NCI-H146 (cell line): ENCODE results near the gene DNAH6.
"Not testable (repeated sequence)": the region's sequence is repeated elsewhere in the genome, so short reads cannot be mapped to it uniquely, and the experiment has no call there.

Experiments
- DNase-seq: peaks from one replicate; lab custom pipeline; 2025; lab: John Stamatoyannopoulos, UW

Gene DNAH6, protein sequence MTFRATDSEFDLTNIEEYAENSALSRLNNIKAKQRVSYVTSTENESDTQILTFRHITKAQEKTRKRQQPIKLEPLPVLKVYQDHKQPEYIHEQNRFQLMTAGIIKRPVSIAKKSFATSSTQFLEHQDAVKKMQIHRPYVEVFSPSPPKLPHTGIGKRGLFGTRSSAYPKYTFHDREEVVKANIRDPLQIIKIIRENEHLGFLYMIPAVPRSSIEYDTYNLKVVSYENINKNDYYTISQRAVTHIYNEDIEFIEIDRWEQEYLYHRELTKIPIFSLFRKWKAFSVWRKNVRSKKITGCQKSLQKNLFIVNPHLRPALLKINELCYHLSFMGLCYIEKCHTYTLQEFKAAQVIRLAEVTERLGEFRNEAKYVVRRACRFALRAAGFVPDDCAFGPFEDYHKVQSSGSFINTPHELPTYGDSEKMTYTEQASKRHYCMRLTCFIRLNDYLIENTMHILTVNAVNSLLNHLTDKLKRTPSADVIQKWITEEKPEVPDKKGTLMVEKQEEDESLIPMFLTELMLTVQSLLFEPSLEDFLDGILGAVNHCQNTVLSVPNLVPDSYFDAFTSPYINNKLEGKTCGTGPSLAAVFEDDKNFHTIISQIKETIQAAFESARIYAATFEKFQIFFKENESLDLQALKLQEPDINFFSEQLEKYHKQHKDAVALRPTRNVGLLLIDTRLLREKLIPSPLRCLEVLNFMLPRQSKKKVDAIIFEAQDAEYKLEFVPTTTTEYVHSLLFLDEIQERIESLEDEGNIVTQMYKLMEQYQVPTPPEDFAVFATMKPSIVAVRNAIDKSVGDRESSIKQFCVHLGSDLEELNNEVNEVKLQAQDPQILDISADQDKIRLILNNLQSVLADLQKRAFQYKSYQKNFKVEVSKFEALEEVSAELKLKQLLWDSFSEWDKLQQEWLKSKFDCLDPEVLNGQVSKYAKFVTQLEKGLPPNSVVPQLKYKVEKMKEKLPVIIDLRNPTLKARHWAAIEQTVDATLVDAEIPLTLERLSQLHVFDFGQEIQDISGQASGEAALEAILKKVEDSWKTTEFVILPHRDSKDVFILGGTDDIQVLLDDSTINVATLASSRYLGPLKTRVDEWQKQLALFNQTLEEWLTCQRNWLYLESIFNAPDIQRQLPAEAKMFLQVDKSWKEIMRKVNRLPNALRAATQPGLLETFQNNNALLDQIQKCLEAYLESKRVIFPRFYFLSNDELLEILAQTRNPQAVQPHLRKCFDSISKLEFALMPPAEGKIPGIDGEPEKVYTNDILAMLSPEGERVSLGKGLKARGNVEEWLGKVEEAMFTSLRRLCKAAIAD (N-terminal part only)

DNA sequence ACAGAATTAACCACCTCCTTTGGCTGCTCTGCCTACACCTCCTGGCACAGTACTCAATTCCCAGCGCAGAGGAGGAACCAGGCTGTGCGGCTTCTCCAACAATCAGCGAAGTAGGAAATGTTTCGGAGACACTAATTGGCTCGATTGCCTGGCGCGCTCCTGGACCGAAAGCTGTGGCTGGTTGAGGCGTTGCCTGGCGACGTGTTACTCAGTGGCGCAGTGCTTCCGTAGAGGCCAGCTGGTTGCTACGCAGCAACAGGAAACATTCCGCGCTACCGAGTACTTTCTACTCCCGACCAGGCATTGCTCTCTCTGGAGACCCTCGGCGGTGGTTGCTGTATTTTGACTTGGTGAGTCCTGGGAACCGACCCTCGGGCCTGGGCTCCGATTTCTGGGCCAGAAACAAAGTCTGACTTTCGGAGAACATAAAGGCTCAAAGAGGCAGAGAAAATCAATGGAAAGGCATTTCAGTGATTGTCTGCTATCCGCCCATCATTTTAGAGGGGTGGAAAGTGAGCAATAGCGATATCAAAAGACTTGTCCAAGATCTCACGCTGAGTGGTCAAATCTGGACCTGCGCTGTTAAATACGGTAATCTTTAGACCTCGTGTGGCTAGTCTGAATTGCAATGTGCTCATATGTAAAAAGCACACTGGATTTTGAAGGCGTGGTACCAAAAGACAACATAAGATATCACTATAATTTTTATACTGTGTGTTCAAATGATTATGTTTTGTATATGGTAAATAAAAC, at the start of gene DNAH6:
Gene DNAH6, plus strand, starts transcription at position 265 of the 753 bp plus-strand sequence. CDS start 1,329 bp downstream, outside the sequence.
- DNase-seq, result peak; percentile 81

- no peak for DNase-seq
Measured at GRCh38 chr2:84467389-84467788, 48.9 kb upstream of the DNAH6 start.

DNA sequence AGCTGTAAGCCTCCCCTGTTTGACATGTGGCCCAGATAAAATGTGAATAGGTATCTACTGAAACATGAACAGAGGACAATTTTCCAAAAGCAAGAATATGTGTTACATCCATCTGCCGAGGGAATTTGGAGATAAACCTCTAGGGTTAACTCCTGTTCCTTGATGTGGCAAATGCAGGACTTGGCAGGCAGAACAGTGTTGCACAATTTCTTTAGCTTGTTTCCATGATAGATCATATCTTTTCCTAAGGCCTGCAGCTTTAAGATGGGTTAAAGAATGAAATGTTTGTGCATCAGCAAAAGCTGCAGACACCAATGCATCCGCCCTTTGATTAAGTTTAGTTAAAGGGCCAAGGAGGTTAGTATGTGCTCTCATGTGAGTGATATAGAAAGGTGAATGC, 43.9 kb upstream of the DNAH6 start:
- not testable (repeated sequence) for DNase-seq

DNA sequence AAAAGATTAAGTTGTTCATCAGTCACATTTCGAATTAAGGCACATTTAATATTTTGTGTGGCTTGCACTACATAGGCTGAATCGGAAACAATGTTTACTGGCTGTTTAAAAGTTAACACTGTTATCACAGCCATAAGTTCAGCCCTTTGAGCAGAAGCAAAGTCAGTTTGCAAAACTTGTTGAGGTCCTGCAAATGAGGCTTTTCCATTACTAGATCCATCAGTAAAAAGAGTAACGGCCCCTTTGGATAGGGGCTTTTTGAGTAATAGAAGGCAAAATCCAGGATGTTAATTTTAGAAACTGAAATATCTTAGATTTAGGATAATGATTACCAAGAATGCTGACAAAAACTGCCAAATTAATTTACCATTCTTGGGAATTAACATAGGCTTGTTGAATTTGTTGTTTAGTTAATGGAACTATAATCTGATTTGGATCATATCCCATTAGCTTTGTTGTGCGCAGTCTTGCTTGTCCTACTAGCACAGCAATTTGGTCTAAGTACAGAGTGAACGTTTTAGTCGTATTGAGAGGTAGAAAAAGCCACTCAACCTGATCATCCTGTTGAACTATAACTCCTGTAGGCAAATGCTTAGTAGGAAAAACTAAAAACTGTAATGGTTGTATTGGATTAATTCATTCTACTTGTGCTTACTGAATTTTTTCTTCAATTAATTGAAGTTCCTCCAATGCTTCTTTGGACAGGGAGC, 43.3 kb upstream of the DNAH6 start:
- no peak for DNase-seq

GRCh38 chr2:84474176-84474575, 42.1 kb upstream of the DNAH6 start:
- DNase-seq, result no peak

DNA sequence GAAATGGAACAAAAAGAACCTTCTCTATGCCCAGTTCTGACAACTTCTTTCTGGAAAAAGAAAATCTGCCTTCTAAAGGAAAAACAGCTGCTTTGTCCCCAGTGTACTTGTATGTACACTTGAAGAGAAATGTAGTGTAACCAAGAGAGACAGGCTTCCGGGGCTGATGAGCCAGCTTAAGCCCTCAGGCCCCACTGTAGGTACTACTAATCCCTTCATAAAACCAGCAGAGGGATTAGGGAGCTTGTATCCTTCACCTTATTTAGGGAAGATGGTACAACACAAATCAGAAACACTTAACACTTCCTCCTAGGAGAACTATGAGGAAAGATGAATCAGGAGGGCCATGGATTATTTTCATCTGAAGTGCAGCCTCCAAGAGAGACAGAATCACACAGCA, 38.4 kb upstream of the DNAH6 start:
- DNase-seq, result no peak

- no peak for DNase-seq
Measured at GRCh38 chr2:84478867-84479266, 37.4 kb upstream of the DNAH6 start.

- DNase-seq, result no peak
Measured at GRCh38 chr2:84481702-84482101, 34.6 kb upstream of the DNAH6 start.

DNA sequence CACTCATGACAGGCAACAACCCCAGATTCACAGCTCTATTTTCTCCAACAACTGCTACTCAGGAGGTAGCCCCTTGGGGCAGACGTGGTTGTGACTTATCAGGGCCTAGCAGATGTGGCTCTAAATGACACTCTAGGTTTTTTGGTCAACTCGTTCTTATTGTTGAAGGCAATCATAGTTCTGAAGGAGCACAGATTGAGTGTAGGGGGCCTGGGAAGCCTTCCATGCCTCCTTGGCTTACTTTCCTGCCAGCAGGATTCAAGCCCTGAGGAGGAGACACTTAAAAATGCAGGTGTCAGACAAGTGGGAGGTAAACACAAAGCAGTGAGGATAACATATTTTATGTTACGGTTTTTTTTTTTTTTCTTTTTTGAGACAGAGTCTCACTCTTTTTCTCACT, 33.7 kb upstream of the DNAH6 start:
- no peak for DNase-seq

DNA sequence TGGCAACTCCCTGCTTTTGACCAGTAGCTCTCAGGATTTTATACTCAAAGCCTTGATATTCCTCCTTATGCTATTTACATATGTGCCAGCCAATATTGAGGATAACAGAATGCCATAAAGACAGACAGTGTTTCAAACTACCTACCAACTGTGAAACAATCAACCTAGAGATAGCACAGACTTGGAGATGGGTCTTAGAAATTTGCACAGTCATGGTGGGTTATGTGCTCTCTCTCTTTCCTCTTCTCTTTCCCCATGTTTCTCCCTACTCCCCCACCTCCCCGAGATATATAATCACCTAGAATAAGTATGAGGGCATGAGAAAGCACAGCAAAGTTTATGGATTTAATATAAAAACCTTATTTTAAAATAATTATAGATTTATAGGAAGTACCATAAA, 33.0 kb upstream of the DNAH6 start:
- no peak for DNase-seq

DNA sequence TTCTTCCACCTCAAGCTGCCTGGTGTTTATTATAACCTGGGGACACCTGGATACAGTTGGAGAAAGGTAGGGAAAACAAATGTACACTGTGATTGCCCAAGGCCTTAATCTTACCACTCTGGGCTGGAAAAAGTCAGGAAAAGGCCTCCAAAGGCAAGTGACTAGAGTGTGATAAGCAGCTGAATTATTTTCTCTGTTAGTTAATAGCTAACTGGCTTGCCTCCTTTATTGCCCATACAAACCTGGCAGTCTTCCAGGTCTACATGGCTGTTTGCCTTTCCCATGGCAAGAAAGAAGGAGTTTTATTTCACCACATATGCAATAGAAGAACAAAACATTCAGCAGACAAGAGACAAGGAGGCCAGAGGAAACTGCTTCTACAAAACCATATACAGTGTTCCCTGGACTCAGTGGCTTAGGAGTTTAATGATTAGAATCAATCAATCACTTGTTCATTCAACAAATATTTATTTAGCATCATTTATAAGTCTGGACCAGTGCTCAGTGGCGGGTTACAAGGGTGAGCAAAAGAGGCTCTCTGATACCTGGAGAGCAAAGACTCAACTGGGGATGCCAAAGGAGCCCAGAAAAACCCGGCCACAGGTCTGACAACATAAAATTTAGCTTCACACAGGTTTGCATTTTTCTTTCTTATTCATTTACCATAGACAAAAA, 29.7 kb upstream of the DNAH6 start:
- no peak for DNase-seq

GRCh38 chr2:84487298-84487996, 28.9 kb upstream of the DNAH6 start:
- no peak for DNase-seq

- no peak for DNase-seq
Measured at GRCh38 chr2:84491256-84491655, 25.0 kb upstream of the DNAH6 start.

GRCh38 chr2:84491741-84492140, 24.6 kb upstream of the DNAH6 start:
- no peak for DNase-seq

GRCh38 chr2:84492571-84492970, 23.7 kb upstream of the DNAH6 start:
- no peak for DNase-seq

DNA sequence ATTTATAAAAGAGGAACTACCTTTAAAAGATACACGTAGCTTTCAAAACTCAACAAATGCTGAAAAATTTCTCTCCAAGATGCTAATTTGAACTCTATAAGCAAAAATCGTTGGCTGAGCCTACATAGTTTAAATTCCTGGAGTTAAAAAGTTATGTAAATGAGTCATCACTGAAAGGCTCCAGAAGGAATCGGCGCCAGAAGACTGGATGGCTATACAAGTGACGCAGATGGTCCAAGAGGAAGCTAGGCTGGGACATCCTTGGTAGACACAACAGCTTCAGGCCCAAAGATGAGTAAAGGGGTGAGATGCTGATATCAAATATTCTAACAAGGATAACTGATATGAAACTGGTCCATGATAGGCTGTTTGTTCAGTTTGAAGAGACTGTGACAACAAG, 22.8 kb upstream of the DNAH6 start:
- no peak for DNase-seq

GRCh38 chr2:84494070-84494469, 22.2 kb upstream of the DNAH6 start:
- no peak for DNase-seq

DNA sequence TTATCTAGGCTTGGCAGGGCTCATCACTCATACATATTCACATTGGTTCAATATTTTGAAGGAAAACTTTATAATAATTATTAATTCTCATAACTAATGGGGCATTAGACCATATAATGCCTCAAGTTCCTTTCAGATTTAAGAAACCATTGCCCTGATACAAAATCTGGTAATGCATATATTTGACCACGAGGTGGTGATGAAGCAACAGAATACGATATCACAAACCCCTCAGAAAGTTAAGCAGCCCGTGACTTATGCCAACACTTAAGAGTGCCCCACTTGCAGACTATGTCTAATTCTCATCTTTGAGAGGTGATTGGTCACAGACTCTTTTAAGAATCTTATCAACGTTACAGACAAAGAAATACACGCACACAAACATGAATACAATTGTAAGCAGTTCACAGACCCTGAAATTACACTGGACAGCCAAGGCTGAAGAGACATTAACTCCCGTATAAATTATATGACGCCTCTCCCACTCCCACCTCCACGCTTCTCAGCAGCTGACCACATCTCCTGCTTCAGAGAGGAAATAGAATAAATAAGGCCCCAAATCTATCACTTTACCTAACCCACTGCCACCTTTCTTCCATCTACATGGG, 20.7 kb upstream of the DNAH6 start:
- peak; percentile 19 for DNase-seq

GRCh38 chr2:84496386-84496785, 19.9 kb upstream of the DNAH6 start:
- no peak for DNase-seq
